ENCODE measurements around the gene TAC4.

GRCh38 chr17:49819138-49819537, 28.7 kb downstream of the TAC4 start:
- TF ChIP-seq POLR2A (IDR thresholded peaks at IDR 0.05) (no peak), CTCF (IDR thresholded peaks at IDR 0.05 in 8 of 11, conservative IDR thresholded peaks at IDR 0.05 in 3 of 11) (no peak), POLR2AphosphoS5 (IDR thresholded peaks at IDR 0.05) (no peak)
